DMS79 treated with DMSO at 0.1 percent for 48 hours (cell line): ENCODE data around the gene PLS1.
"Not testable (repeated sequence)": the region's sequence is repeated elsewhere in the genome, so short reads cannot be mapped to it uniquely, and the experiment has no call there.

Experiments
- DNase-seq: peaks from one replicate; lab custom pipeline; 2025; lab: John Stamatoyannopoulos, UW

Gene PLS1

GRCh38 chr3:142597906-142598305 is 1.7 kb downstream of the PLS1 start:
- no peak for DNase-seq

- no peak for DNase-seq
Measured at GRCh38 chr3:142601713-142602112, 5.5 kb downstream of the PLS1 start.

- DNase-seq, result no peak
Measured at GRCh38 chr3:142602619-142603385, 6.6 kb downstream of the PLS1 start.

- DNase-seq, result not testable (repeated sequence)
Measured at GRCh38 chr3:142603386-142603705, 7.2 kb downstream of the PLS1 start.

- no peak for DNase-seq
Measured at GRCh38 chr3:142604940-142605339, 8.7 kb downstream of the PLS1 start.

GRCh38 chr3:142608631-142609030 is 12.4 kb downstream of the PLS1 start:
- no peak for DNase-seq

- DNase-seq, result no peak
Measured at GRCh38 chr3:142609136-142609535, 12.9 kb downstream of the PLS1 start.

GRCh38 chr3:142611206-142611605 is 15.0 kb downstream of the PLS1 start:
- no peak for DNase-seq

- no peak for DNase-seq
Measured at GRCh38 chr3:142613491-142613890, 17.3 kb downstream of the PLS1 start.

GRCh38 chr3:142614059-142614626 is 17.9 kb downstream of the PLS1 start:
- no peak for DNase-seq

GRCh38 chr3:142615171-142615570 is 19.0 kb downstream of the PLS1 start:
- no peak for DNase-seq

- DNase-seq, result no peak
Measured at GRCh38 chr3:142618917-142619461, 22.8 kb downstream of the PLS1 start.

GRCh38 chr3:142622405-142622804 is 26.2 kb downstream of the PLS1 start:
- DNase-seq, result no peak

GRCh38 chr3:142623194-142623593 is 27.0 kb downstream of the PLS1 start:
- DNase-seq, result no peak

- DNase-seq, result no peak
Measured at GRCh38 chr3:142624341-142625152, 28.4 kb downstream of the PLS1 start.

- DNase-seq, result no peak
Measured at GRCh38 chr3:142625153-142625440, 28.9 kb downstream of the PLS1 start.

GRCh38 chr3:142626971-142627370 is 30.8 kb downstream of the PLS1 start:
- DNase-seq, result no peak

- no peak for DNase-seq
Measured at GRCh38 chr3:142628801-142629200, 32.6 kb downstream of the PLS1 start.

GRCh38 chr3:142633073-142633472 is 36.9 kb downstream of the PLS1 start:
- no peak for DNase-seq

- no peak for DNase-seq
Measured at GRCh38 chr3:142636050-142636449, 39.9 kb downstream of the PLS1 start.

- DNase-seq, result no peak
Measured at GRCh38 chr3:142636664-142637063, 40.5 kb downstream of the PLS1 start.

- no peak for DNase-seq
Measured at GRCh38 chr3:142638291-142638690, 42.1 kb downstream of the PLS1 start.

- no peak for DNase-seq
Measured at GRCh38 chr3:142641504-142641903, 45.3 kb downstream of the PLS1 start.
